HUES64 (cell line): Measurements from ENCODE around the gene WAPL.
"Not testable (repeated sequence)": the region's sequence is repeated elsewhere in the genome, so short reads cannot be mapped to it uniquely, and the experiment has no call there.

Experiments used
- H3K27ac ChIP-seq: 2 replicates; pipeline ENCODE4 v1.7.0; 2013; ENCODE audit warnings: low read depth, low read length, inconsistent platforms
- H3K27me3 ChIP-seq: 2 replicates; pipeline ENCODE4 v1.6.1; 2013; ENCODE audit warnings: mild to moderate bottlenecking, low read length; ENCODE audit not compliant: insufficient read depth
- H3K36me3 ChIP-seq: 2 replicates; pipeline ENCODE4 v1.6.1; 2013; ENCODE audit warnings: mild to moderate bottlenecking, low read length; ENCODE audit not compliant: insufficient read depth
- H3K4me1 ChIP-seq: 2 replicates; pipeline ENCODE4 v1.6.1; 2013; ENCODE audit warnings: mild to moderate bottlenecking, low read length, moderate library complexity; ENCODE audit not compliant: insufficient read depth
- H3K4me3 ChIP-seq: 2 replicates; pipeline ENCODE4 v1.5.1; 2013; ENCODE audit warnings: mild to moderate bottlenecking, low read length, moderate library complexity
- H3K9ac ChIP-seq: 2 replicates; pipeline ENCODE4 v1.6.1; 2013; ENCODE audit warnings: mild to moderate bottlenecking, low read depth, low read length
- H3K9me3 ChIP-seq: 2 replicates; pipeline ENCODE4 v1.6.1; 2013; ENCODE audit warnings: low read depth, low read length; ENCODE audit not compliant: insufficient read depth
- WGBS: fragments of 150-250, 120-280 bp; methylation state at CpG from one replicate; pipeline ENCODE4 v1.1.7; 2013; ENCODE audit warnings: missing lambda C conversion rate; 5-methylcytosine and 5-hydroxymethylcytosine counted together

WAPL gene

DNA sequence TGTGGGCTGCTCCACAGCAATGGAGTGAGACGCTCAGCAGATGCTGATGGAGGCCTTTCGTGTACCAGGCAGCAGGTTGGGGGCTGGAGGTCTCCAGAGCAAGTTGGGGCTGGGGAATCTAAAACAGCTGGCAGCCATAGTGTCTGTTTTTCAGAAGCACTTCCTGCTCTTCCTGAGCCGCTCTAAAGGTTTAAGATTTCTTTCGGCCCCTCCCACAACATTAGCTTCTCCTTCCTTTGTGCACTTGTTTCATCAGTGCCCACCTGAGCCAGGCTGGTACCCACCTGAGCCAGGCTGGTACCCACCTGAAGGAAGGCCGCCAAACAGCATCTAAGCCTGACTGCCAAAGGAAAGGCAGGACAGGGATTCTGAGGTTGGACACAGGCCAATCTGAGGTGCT lies 18.4 kb upstream of the WAPL start:
- 88% methylated on average over 5 of the region's 5 CpGs for WGBS
- no peaks in the 10 kb centered on the region for H3K36me3 ChIP-seq
- H3K27me3 ChIP-seq: peaks cover 14% of the 10 kb centered on the region
- H3K9ac ChIP-seq: no peak overlapping the region
- H3K4me1 ChIP-seq: 0 out of 2 replicates have a peak, but pooled peaks cover 3% of the 10 kb centered on the region
- no peak overlapping the region for H3K27ac ChIP-seq
- no peaks in the 10 kb centered on the region for H3K9me3 ChIP-seq
- H3K4me3 ChIP-seq: no peak overlapping the region

DNA sequence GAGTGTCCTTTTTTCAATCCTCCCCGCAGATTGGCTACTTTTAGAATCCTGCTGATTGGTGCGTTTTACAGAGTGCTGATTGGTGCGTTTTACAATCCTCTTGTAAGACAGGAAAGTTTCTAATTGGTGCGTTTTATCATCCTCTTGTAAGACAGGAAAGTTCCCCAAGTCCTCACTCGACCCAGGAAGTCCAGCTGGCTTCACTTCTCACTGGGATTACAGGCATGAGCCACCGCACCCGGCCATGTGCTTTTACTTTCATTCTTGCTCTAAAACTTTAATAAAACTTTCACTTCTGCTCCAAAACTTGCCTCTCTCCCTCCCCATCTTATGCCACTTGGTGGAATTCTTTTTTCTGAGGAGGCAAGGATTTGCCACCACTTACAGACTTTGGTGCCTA lies 17.0 kb upstream of the WAPL start:
- Histone ChIP-seq H3K4me1 (peaks cover 10% of the 10 kb centered on the region; the same call in 1 of the 2 replicates), H3K27ac (no peak overlapping the region), H3K9ac (no peak overlapping the region), H3K4me3 (no peak overlapping the region), H3K9me3 (no peaks in the 10 kb centered on the region), H3K27me3 (peaks cover 16% of the 10 kb centered on the region), H3K36me3 (no peaks in the 10 kb centered on the region)
- 93% methylated on average over 7 of the region's 7 CpGs for WGBS

DNA sequence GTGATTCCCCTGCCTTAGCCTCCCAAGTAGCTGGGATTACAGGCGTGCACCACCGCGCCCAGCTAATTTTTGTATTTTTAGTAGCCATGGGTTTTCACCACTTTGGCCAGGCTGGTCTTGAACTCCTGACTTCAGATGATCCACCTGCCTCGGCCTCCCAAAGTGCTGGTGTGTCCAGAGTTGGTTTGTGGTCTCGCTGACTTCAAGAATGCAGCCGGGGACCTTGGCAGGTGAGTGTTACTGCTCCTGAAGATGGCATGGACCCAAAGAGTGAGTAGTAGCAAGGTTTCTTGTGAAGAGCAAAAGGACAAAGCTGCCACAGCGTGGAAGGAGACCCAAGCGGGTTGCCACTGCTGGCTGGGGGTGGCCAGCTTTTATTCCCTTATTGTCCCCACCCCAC lies 16.4 kb upstream of the WAPL start:
- not testable (repeated sequence) for H3K9me3 ChIP-seq, H3K9ac ChIP-seq, H3K4me3 ChIP-seq, H3K36me3 ChIP-seq, H3K27ac ChIP-seq
- 96% methylated on average over 6 of the region's 8 CpGs for WGBS
- peaks cover 16% of the 10 kb centered on the region for H3K27me3 ChIP-seq
- peaks cover 10% of the 10 kb centered on the region; the same call in 1 of the 2 replicates for H3K4me1 ChIP-seq

GRCh38 chr10:86536294-86536861 lies 14.8 kb upstream of the WAPL start:
- Histone ChIP-seq H3K36me3 (no peaks in the 10 kb centered on the region), H3K4me3 (0 out of 2 replicates have a peak overlapping the region, but pooled peaks have one; percentile 4), H3K4me1 (peaks cover 10% of the 10 kb centered on the region; the same call in 1 of the 2 replicates), H3K27ac (no peak overlapping the region), H3K27me3 (peaks cover 16% of the 10 kb centered on the region), H3K9me3 (no peaks in the 10 kb centered on the region), H3K9ac (no peak overlapping the region)
- 79% methylated on average over 40 of the region's 40 CpGs for WGBS

GRCh38 chr10:86535132-86535882 lies 13.7 kb upstream of the WAPL start:
- Histone ChIP-seq H3K36me3 (no peaks in the 10 kb centered on the region), H3K9me3 (no peaks in the 10 kb centered on the region), H3K27ac (no peak overlapping the region), H3K4me1 (peaks cover 10% of the 10 kb centered on the region; the same call in 1 of the 2 replicates), H3K9ac (peak overlapping the region; percentile 36; the same call in 1 of the 2 replicates), H3K27me3 (peaks cover 16% of the 10 kb centered on the region), H3K4me3 (peak overlapping the region; percentile 76)
- 21% methylated on average over 47 of the region's 47 CpGs for WGBS

GRCh38 chr10:86533328-86533727 lies 11.7 kb upstream of the WAPL start:
- no peaks in the 10 kb centered on the region for H3K36me3 ChIP-seq
- WGBS: 91% methylated on average over 2 of the region's 2 CpGs
- H3K27ac ChIP-seq: no peak overlapping the region
- no peak overlapping the region for H3K9ac ChIP-seq
- H3K4me1 ChIP-seq: peaks cover 10% of the 10 kb centered on the region; the same call in 1 of the 2 replicates
- no peaks in the 10 kb centered on the region for H3K9me3 ChIP-seq
- no peak overlapping the region for H3K4me3 ChIP-seq
- peaks cover 16% of the 10 kb centered on the region for H3K27me3 ChIP-seq

DNA sequence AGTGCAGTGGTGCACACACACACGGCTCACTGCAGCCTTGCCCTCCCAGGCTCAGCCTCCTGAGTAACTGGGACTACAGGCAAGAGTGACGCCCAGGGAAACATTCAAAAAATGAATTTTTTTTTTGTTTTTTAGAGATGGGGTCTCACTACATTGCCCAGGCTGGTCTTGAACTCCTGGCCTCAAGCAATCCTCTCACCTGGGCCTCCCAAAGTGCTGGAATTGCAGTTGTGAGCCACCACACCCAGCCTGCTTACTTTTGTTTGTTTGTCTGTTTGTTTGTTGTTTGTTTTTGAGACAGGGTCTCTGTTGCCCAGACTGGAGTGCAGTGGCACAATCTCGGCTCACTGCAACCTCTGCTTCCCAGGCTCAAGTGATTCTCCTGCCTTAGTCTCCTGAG lies 7.1 kb upstream of the WAPL start:
- not testable (repeated sequence) for H3K4me3 ChIP-seq, H3K27ac ChIP-seq, H3K36me3 ChIP-seq, H3K4me1 ChIP-seq, H3K27me3 ChIP-seq, H3K9me3 ChIP-seq, H3K9ac ChIP-seq
- WGBS: 96% methylated on average over 3 of the region's 3 CpGs

DNA sequence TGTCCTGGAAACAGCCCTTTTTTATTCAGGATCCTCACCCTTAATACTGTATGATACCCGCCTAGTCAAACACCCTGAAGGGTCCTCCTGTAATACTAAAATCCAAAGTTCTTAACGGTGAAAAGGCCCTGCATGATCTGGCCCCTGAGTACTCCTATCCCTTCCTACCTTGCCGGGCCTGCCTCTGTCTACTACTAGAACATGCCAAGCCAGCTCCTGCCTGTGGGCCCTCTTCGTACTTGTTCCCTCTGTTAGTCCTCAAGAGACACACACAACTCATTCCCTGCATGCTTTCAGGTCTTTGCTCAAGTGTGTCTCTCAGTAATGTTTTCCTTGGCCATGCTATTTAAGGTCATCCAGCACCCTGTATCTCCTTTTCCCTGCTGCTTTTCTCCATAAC lies 5.0 kb upstream of the WAPL start:
- no peak overlapping the region for H3K27ac ChIP-seq
- H3K27me3 ChIP-seq: no peaks in the 10 kb centered on the region
- 89% methylated on average over 4 of the region's 4 CpGs for WGBS
- H3K9ac ChIP-seq: no peak overlapping the region
- no peak overlapping the region for H3K4me3 ChIP-seq
- H3K9me3 ChIP-seq: no peaks in the 10 kb centered on the region
- H3K36me3 ChIP-seq: no peaks in the 10 kb centered on the region
- peaks cover 10% of the 10 kb centered on the region; the same call in 1 of the 2 replicates for H3K4me1 ChIP-seq

DNA sequence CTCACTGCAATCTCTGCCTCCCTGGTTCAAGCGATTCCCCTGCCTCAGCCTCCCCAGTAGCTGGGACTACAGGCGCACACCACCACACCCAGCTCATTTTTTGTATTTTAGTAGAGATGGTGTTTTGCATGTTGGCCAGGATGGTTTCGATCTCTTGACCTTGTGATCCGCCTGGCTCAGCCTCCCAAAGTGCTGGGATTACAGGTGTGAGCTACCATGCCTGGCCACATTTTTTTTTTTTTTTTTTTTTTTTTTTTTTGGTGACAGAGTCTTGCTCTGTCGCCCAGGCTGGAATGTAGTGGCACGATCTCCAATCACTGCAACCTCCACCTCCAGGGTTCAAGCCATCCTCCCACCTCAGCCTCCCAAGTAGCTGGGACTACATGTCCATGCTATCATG lies 4.1 kb upstream of the WAPL start:
- not testable (repeated sequence) for H3K4me1 ChIP-seq, H3K27me3 ChIP-seq, H3K9ac ChIP-seq, H3K4me3 ChIP-seq, H3K9me3 ChIP-seq, H3K27ac ChIP-seq, H3K36me3 ChIP-seq
- 86% methylated on average over 6 of the region's 6 CpGs for WGBS

- Histone ChIP-seq H3K4me1 (peaks cover 14% of the 10 kb centered on the region; the same call in 1 of the 2 replicates), H3K27me3 (no peaks in the 10 kb centered on the region), H3K9ac (no peak overlapping the region), H3K36me3 (no peaks in the 10 kb centered on the region; the same call in 1 of the 2 replicates), H3K4me3 (no peak overlapping the region), H3K27ac (no peak overlapping the region), H3K9me3 (no peaks in the 10 kb centered on the region)
- 43% methylated on average over 1 of the region's 1 CpG for WGBS
These were observed 2.8 kb upstream of the WAPL start for GRCh38 chr10:86524225-86524962.

- no peaks in the 10 kb centered on the region for H3K9me3 ChIP-seq
- no peak overlapping the region for H3K9ac ChIP-seq
- no peak overlapping the region for H3K27ac ChIP-seq
- 47% methylated on average over 1 of the region's 1 CpG for WGBS
- H3K4me1 ChIP-seq: peaks cover 16% of the 10 kb centered on the region; the same call in 1 of the 2 replicates
- peaks cover 6% of the 10 kb centered on the region; the same call in 1 of the 2 replicates for H3K36me3 ChIP-seq
- no peaks in the 10 kb centered on the region for H3K27me3 ChIP-seq
- H3K4me3 ChIP-seq: 0 out of 2 replicates have a peak overlapping the region, but pooled peaks have one; percentile 97
These were observed 1.8 kb upstream of the WAPL start for GRCh38 chr10:86523348-86523747.
